ENCODE results near the gene OR7G2. TPM values are rescaled to one million over a fixed set of nuclear protein-coding genes. Genes with fewer than 3 reads are reported as not detected.

The OR7G2 gene
- total RNA-seq, 1 experiment from 2014 or later: not detected

- TF ChIP-seq ARID4B (CRISPR knock-in tag; IDR thresholded peaks at IDR 0.05; ENCODE audit: borderline replicate concordance): no peak
- no peak for TF ChIP-seq ZNF396 (CRISPR knock-in tag; IDR thresholded peaks at IDR 0.05; ENCODE audit: borderline replicate concordance)
- no peak for TF ChIP-seq MYBL2 (CRISPR knock-in tag; IDR thresholded peaks at IDR 0.05)
- no peak for TF ChIP-seq ZNF317 (CRISPR knock-in tag; IDR thresholded peaks at IDR 0.05; ENCODE audit: borderline replicate concordance, low read depth)
- no peak for TF ChIP-seq NR2C2 (CRISPR knock-in tag; IDR thresholded peaks at IDR 0.05)
Measured at GRCh38 chr19:9115307-9115813, 8.1 kb upstream of the OR7G2 start, which contains the start of gene OR7G1 (continued).

- no peak for ATAC-seq
- Mint-ChIP-seq H3K36me3 (peaks cover 50% of the 10 kb centered on the region), H3K9me3 (peaks cover 66% of the 10 kb centered on the region), H3K27me3 (ENCODE audit: low read depth) (peaks cover 3% of the 10 kb centered on the region; the same call in 1 of the 2 replicates), H3K4me3 (no peak overlapping the region), H3K4me1 (no peaks in the 10 kb centered on the region), H3K27ac (no peak overlapping the region)
- no peak for TF ChIP-seq GRHL2 (CRISPR knock-in tag; IDR thresholded peaks at IDR 0.05; ENCODE audit: insufficient replicate concordance, severe bottlenecking)
- TF ChIP-seq FOXP1 (CRISPR knock-in tag; IDR thresholded peaks at IDR 0.05; ENCODE audit: borderline replicate concordance): no peak
- TF ChIP-seq AFF4 (CRISPR knock-in tag; IDR thresholded peaks at IDR 0.05; ENCODE audit: borderline replicate concordance): no peak
- no peak for TF ChIP-seq ZNF671 (CRISPR knock-in tag; IDR thresholded peaks at IDR 0.05)
- TF ChIP-seq SMAD4 (CRISPR knock-in tag; IDR thresholded peaks at IDR 0.05): no peak
- no peak for TF ChIP-seq ZNF416 (CRISPR knock-in tag; IDR thresholded peaks at IDR 0.05)
- TF ChIP-seq HMGA2 (CRISPR knock-in tag; IDR thresholded peaks at IDR 0.05): no peak
- TF ChIP-seq EMX1 (CRISPR knock-in tag; IDR thresholded peaks at IDR 0.05): no peak
- no peak for TF ChIP-seq MAX (CRISPR knock-in tag; IDR thresholded peaks at IDR 0.05)
- no peak for TF ChIP-seq USF2 (CRISPR knock-in tag; IDR thresholded peaks at IDR 0.05)
- no peak for TF ChIP-seq TEAD1 (CRISPR knock-in tag; IDR thresholded peaks at IDR 0.05)
- TF ChIP-seq MXD4 (CRISPR knock-in tag; IDR thresholded peaks at IDR 0.05; ENCODE audit: borderline replicate concordance): no peak
- POLR2A ChIA-PET: no interaction called here
- CTCF ChIA-PET: interaction anchor here (0.7 kb wide), 1 partner anchor 200 kb away, joined by 3 read pairs; no protein-coding TSS in a partner anchor
- no peak for DNase-seq (ENCODE audit: low spot score)
Measured at GRCh38 chr19:9109959-9110358, 2.7 kb upstream of the OR7G2 start.
